MM.1S (cell line): ENCODE results near the gene ANO2.
"Not testable (repeated sequence)": the region's sequence is repeated elsewhere in the genome, so short reads cannot be mapped to it uniquely, and the experiment has no call there.

Experiments
- DNase-seq: peaks from one replicate; pipeline ENCODE4 v3.0.0-alpha.2; 2015
- H2AFZ ChIP-seq: fragments of 300-600 bp; sonication (generic); 2 replicates; pipeline ENCODE4 v1.6.0; 2016; ENCODE audit warnings: antibody characterized with exemption, low read length
- H3F3A ChIP-seq: fragments of 300-600 bp; sonication (generic); 2 replicates; pipeline ENCODE4 v1.6.1; 2016; ENCODE audit warnings: mild to moderate bottlenecking, antibody characterized with exemption, low read length, moderate library complexity, mixed read lengths; ENCODE audit not compliant: insufficient read depth
- H3K27ac ChIP-seq: fragments of 300-600 bp; sonication (generic); 2 replicates; pipeline ENCODE4 v1.5.1; 2016; ENCODE audit warnings: mild to moderate bottlenecking, low read length
- H3K27me3 ChIP-seq: fragments of 300-600 bp; sonication (generic); replicated peaks from 2 replicates; pipeline ENCODE4 v1.6.0; 2016; ENCODE audit warnings: low read length; ENCODE audit not compliant: insufficient read depth
- H3K36me3 ChIP-seq: fragments of 300-600 bp; sonication (generic); replicated peaks from 2 replicates; pipeline ENCODE4 v1.6.1; 2016; ENCODE audit warnings: mild to moderate bottlenecking, low read length, mixed read lengths; ENCODE audit not compliant: insufficient read depth
- H3K4me1 ChIP-seq: fragments of 300-600 bp; sonication (generic); 2 replicates; pipeline ENCODE4 v1.6.1; 2016; ENCODE audit warnings: low read length, mixed read lengths
- H3K4me2 ChIP-seq: fragments of 300-600 bp; sonication (generic); 2 replicates; pipeline ENCODE4 v1.6.0; 2016; ENCODE audit warnings: low read depth, low read length
- H3K4me3 ChIP-seq: fragments of 300-600 bp; sonication (generic); 2 replicates; pipeline ENCODE4 v1.5.1; 2016; ENCODE audit warnings: low read length, mixed read lengths
- H3K79me2 ChIP-seq: fragments of 300-600 bp; sonication (generic); 2 replicates; pipeline ENCODE4 v1.6.1; 2016; ENCODE audit warnings: mixed run types, low read length, mixed read lengths
- H3K9ac ChIP-seq: fragments of 300-600 bp; sonication (generic); 2 replicates; pipeline ENCODE4 v1.6.1; 2016; ENCODE audit warnings: low read length, mixed read lengths
- H3K9me2 ChIP-seq: fragments of 300-600 bp; sonication (generic); replicated peaks from 2 replicates; pipeline ENCODE4 v1.6.1; 2016; ENCODE audit warnings: mild to moderate bottlenecking, low read length, mixed read lengths; ENCODE audit not compliant: insufficient read depth
- H3K9me3 ChIP-seq: fragments of 300-600 bp; sonication (generic); replicated peaks from 2 replicates; pipeline ENCODE4 v1.6.1; 2016; ENCODE audit warnings: mild to moderate bottlenecking, low read length, mixed read lengths; ENCODE audit not compliant: insufficient read depth
- H4K20me1 ChIP-seq: fragments of 300-600 bp; sonication (generic); 2 replicates; pipeline ENCODE4 v1.6.1; 2016; ENCODE audit warnings: mild to moderate bottlenecking, low read length, moderate library complexity, mixed read lengths; ENCODE audit not compliant: insufficient read depth
- EZH2 ChIP-seq: fragments of 300-600 bp; sonication (generic); optimal IDR thresholded peaks from 2 replicates; pipeline ENCODE3; 2017; ENCODE audit warnings: low read depth, mild to moderate bottlenecking, antibody characterized with exemption, low read length, mixed read lengths
- EZH2phosphoT487 ChIP-seq: fragments of 300-600 bp; sonication (generic); IDR thresholded peaks from 2 replicates; pipeline ENCODE4 v1.6.1; 2018; ENCODE audit warnings: antibody characterized with exemption, low read length
- TF ChIP-seq, protein P1 (sequence below): fragments of 300-600 bp; sonication (generic); IDR thresholded peaks from 2 replicates; pipeline ENCODE4 v1.5.1; 2016; ENCODE audit warnings: antibody characterized with exemption, low read length, mixed read lengths

ANO2 gene

DNA sequence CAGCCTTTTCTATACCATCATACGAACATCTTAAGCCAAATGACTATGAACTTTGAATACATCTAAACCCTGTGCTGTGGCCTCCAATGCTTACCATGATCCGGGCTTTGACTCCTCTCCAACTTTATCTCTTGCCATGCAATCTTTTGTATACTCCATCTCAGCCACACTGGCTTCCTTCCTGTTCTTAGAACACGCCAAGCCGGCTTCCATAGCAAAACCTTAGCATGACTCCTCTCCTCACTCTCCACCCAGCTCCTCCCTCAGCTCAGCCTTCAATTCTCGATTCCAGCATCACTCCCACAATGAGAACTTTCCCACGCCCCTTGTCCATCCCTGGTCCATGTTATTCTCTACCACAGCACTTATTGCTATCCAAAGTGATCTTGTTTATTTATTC is 284.8 kb downstream of the ANO2 start:
- no peaks in the 10 kb centered on the region for H4K20me1 ChIP-seq
- H3K9me2 ChIP-seq = no peaks in the 10 kb centered on the region
- H3K27me3 ChIP-seq = no peaks in the 10 kb centered on the region
- no peak overlapping the region for H2AFZ ChIP-seq
- H3K9me3 ChIP-seq = no peaks in the 10 kb centered on the region
- H3K4me1 ChIP-seq = no peaks in the 10 kb centered on the region
- no peaks in the 10 kb centered on the region for H3K79me2 ChIP-seq
- DNase-seq = no peak
- TF ChIP-seq EZH2 = no peak
- TF ChIP-seq EZH2phosphoT487 = no peak
- TF ChIP-seq, protein P1, sequence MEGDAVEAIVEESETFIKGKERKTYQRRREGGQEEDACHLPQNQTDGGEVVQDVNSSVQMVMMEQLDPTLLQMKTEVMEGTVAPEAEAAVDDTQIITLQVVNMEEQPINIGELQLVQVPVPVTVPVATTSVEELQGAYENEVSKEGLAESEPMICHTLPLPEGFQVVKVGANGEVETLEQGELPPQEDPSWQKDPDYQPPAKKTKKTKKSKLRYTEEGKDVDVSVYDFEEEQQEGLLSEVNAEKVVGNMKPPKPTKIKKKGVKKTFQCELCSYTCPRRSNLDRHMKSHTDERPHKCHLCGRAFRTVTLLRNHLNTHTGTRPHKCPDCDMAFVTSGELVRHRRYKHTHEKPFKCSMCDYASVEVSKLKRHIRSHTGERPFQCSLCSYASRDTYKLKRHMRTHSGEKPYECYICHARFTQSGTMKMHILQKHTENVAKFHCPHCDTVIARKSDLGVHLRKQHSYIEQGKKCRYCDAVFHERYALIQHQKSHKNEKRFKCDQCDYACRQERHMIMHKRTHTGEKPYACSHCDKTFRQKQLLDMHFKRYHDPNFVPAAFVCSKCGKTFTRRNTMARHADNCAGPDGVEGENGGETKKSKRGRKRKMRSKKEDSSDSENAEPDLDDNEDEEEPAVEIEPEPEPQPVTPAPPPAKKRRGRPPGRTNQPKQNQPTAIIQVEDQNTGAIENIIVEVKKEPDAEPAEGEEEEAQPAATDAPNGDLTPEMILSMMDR = no peak
- H3K36me3 ChIP-seq = no peaks in the 10 kb centered on the region
- no peak overlapping the region for H3K4me2 ChIP-seq
- H3K4me3 ChIP-seq = no peak overlapping the region
- no peak overlapping the region for H3K27ac ChIP-seq
- H3K9ac ChIP-seq = no peak overlapping the region
- no peaks in the 10 kb centered on the region for H3F3A ChIP-seq

DNA sequence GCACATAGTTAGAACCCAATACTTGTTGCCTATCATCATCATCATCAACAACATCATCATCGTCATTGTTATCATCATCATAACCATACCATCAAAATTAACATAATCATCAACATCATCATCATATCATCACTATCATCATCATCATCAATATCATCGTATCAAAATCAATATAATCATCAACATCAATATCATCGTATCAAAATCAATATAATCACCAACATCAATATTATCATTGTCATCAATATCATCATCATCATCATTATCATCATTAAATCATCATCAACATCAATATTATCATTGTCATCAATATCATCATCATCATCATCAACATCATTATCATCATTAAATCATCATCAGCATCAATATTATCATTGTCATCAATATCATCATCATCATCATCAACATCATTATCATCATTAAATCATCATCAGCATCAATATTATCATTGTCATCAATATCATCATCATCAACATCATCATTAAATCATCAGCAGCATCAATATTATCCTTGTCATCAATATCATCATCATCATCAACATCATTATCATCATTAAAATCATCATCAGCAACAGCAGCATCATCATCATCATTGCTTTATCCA is 286.6 kb downstream of the ANO2 start:
- not testable (repeated sequence) for H3K9me3 ChIP-seq, H3F3A ChIP-seq, H3K4me1 ChIP-seq, H2AFZ ChIP-seq, H3K36me3 ChIP-seq, H3K4me2 ChIP-seq, H3K79me2 ChIP-seq, H3K4me3 ChIP-seq, H4K20me1 ChIP-seq, H3K27me3 ChIP-seq, H3K9ac ChIP-seq, H3K9me2 ChIP-seq, H3K27ac ChIP-seq, DNase-seq

DNA sequence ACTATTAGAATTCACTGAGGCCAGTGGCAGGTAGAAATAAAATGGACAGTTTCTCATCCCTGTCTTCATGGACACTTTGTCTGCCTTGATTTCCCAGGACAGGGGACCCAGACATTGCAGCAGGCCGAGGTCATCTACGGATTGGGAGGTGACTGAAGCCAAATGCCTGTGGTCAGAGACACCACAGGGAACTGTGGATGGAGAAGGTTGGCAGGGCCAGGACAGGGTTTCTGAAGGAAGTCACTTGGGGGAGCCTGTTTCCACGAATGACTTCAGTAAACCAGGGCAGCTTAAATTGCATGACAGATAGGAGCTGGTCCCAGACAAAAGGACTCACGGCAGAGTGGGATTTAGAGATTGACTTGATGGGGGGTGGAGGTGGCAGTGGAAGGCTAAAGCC is 288.2 kb downstream of the ANO2 start:
- Histone ChIP-seq H3K4me1 (no peaks in the 10 kb centered on the region), H3K9me3 (no peaks in the 10 kb centered on the region), H3K4me3 (no peak overlapping the region), H2AFZ (no peak overlapping the region), H3K4me2 (no peak overlapping the region), H3K27ac (no peak overlapping the region), H3K79me2 (no peaks in the 10 kb centered on the region), H4K20me1 (no peaks in the 10 kb centered on the region), H3K27me3 (no peaks in the 10 kb centered on the region), H3K9ac (no peak overlapping the region), H3F3A (no peaks in the 10 kb centered on the region), H3K36me3 (no peaks in the 10 kb centered on the region), H3K9me2 (no peaks in the 10 kb centered on the region)
- TF ChIP-seq, protein P1 = no peak
- TF ChIP-seq EZH2phosphoT487 (no peak), EZH2 (no peak)
- DNase-seq = no peak

DNA sequence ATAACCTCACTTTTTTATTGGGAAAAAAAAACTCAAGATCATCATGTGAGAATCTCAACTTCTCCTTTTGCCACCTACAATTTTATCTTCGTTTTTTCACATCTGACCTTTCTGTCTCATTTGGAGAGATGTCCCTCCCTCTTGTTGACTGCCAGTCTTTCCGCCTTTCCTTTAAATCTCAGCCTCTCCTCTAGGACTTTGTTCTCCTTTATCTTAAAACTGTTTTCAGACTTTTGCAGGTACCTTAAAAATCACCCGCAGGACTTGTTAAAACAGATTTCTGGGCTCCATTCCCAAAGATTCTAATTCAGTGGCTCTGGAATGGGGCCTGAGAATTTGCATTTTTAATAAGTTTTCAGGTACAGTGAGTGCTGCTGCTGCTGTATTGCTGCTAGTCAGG is 289.9 kb downstream of the ANO2 start:
- H3K4me2 ChIP-seq = no peak overlapping the region
- H2AFZ ChIP-seq = no peak overlapping the region
- no peaks in the 10 kb centered on the region for H3K27me3 ChIP-seq
- no peak overlapping the region for H3K4me3 ChIP-seq
- H3K9me2 ChIP-seq = no peaks in the 10 kb centered on the region
- H3K9ac ChIP-seq = no peak overlapping the region
- H3K9me3 ChIP-seq = no peaks in the 10 kb centered on the region
- no peaks in the 10 kb centered on the region for H3K79me2 ChIP-seq
- no peak overlapping the region for H3K27ac ChIP-seq
- no peaks in the 10 kb centered on the region for H3K4me1 ChIP-seq
- no peaks in the 10 kb centered on the region for H3K36me3 ChIP-seq
- no peaks in the 10 kb centered on the region for H3F3A ChIP-seq
- DNase-seq = no peak
- no peaks in the 10 kb centered on the region for H4K20me1 ChIP-seq
- TF ChIP-seq EZH2 = no peak
